ENCODE results near the gene NECTIN3.
A peak's percentile ranks its signal among the peaks of the same experiment; 100 is the strongest.

Gene NECTIN3

DNA sequence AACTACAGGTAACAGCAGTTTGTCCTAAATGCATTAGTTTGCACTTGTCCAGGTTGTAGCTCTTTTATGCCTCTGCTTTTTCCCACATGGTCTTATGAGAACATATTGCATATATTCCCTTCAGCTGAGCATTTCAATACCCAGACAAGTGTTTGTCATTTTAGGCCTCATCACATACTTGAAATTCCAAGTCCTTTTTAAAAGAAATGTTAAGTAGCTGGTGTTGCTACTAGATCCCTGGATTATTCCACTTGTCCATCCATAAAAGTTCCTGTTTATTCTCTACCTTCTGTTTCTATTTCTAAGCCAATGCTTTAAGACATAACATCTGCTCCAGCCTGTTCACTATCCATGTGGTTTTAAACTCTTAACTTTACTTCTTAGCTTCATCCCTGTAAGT lies 128.4 kb downstream of the NECTIN3 start:
- peak; percentile 14 for DNase-seq

DNA sequence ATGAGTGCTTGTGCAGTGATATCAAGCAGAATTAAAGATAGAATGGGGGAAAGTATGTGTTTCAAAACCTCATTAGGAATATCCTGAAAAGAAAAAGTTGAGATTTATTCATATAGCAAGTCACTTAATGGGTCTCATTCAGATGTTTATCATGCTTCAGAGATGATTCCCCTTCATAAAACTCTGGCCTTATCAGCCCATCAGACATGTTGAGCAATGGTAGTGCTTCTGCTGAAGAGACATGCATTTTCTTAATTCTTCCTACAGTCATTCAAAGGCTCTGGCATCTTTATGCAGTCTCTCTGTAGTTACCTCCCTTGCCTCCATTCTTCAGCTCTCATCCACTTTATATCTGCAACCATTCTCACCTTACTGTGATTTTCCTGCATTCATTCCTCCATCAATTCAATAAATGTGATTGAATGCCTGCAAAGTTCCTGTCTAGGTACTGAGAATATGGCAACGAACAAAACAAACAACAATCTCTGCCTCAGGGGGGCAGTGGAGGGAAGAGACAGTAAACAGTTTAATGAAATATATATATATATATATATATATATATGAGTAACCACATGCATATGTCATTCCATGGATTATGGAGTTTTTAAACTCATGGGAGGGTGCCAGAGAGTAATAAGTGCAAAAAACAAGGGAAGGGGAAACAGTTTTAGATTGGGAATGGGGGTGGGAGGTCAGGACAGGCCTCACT lies 138.5 kb downstream of the NECTIN3 start:
- peak; percentile 68 for DNase-seq

DNA sequence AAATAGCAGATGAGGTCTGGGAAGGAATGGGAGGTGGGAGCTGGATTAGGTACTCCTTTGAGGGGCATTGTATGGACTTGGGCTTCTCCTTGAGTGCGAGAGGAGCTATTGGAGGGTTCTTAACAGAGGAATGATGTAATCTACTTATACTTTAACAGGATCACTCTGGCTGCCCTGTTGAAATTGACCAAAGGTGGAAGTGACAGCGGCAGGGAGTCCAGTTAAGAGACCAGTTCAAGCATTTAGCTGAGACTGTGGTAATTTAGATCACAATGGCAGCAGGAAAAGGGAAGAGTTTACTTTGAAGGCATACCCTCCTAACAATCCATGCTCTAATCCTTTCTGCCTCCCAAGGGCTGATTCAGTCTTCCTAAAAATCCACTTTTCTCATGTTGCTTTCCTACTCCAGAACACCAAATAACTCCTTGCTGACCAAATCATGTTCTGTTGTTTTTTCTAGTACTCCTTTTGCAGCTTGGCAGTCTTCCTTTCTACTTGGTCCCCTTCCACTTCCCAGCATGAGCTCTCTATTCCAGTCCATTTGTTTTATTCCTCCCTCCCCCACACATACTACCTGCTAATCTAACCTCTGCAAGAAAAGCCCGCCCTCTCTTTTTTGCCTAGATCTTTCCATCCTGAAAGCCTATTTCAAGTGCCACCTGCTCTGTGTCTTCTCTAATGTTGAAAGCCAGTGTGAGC lies 139.4 kb downstream of the NECTIN3 start:
- peak; percentile 23 for DNase-seq

DNA sequence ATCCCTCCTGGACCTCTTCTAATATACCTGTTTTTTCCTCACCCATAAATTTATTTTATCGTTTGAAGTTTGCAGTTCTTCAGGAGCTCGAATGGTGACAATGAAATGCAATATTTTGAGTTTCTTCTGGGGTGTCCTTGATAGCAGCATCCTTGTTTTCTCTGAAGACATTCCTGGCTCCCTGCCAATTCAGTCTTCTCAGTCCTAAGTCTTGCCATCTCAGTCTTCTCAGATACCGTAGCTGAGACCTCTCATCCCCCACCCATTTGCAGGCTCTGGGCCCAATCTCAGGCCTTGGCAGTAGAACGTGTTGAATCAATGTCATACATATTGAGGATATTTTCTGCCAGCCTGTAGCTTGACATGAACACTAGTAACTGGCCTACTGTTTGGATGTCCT lies 140.9 kb downstream of the NECTIN3 start:
- no peak for DNase-seq

DNA sequence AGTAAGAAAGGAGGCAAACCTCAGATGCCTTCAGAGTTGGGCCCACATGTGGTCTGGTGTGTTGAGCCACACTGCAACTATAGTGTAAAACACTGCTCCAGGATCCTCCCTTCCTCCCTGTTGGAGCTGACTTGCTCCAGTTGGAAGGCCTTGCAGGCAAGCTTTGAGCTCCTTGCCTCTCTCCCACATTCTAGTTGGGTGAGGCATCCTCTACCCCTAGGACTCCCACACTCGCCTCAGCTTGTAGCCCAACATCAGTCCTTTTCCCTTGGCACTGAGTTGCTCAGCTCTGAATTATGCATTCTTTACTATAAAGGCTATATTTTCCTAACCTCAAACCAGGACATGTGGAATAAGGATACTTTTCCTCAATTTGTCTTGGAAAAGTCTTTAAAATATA lies 143.9 kb downstream of the NECTIN3 start:
- DNase-seq: peak; percentile 84

DNA sequence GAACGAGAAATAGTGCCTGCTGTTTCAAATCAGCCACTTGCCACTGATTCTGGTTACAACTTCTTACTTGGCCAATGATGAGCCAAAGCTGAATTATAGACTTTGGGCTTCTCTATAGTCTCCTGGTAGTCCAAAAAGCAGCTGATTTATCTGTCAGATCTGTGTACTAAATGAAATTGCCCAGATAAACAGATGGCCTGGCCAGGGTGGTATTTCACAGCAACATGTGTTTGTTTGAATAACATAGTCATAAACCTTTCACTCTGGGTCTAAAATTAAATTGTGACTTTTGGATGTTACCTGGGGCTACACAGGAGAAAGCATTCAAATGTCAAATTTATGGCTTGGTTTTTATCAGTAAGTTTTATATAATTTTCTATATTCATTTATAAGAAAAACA lies 147.0 kb downstream of the NECTIN3 start:
- no peak for DNase-seq

DNA sequence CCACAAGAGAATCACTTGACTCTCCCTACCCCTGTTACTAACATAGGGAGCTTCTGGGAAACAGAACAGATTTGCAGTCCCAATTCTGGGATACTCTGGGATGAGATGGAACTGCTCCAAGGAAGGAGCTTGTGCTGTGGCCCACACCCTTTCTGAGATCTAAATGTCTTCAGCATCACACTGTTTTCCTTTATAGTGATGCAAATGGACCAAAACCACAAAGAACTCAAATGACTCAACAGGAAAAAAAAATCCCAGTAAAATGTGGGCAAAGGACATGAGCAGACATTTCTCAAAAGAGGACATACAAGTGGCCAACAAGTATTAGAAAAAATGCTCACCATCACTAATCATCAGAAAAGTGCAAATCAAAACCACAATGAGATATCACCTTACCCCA lies 155.6 kb downstream of the NECTIN3 start:
- peak; percentile 89 for DNase-seq

DNA sequence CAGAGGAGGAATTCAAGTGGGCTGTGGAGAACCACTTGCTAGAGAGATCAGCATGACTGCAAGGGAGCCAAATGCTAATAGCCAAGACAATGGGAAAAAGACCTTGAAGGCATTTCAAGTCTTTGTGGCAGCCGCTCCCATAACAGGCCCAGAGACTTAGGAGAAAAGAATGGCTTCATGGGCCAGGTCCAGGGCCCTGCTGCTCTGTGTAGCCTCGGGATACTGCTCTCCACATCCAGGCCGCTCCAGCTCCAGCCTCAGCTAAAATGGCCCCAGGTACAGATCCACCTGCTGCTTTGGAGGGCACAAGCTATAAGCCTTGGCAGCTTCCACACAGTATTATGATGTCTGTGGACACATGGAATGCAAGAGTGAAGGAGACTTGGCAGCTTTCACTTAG lies 157.7 kb downstream of the NECTIN3 start:
- no peak for DNase-seq

DNA sequence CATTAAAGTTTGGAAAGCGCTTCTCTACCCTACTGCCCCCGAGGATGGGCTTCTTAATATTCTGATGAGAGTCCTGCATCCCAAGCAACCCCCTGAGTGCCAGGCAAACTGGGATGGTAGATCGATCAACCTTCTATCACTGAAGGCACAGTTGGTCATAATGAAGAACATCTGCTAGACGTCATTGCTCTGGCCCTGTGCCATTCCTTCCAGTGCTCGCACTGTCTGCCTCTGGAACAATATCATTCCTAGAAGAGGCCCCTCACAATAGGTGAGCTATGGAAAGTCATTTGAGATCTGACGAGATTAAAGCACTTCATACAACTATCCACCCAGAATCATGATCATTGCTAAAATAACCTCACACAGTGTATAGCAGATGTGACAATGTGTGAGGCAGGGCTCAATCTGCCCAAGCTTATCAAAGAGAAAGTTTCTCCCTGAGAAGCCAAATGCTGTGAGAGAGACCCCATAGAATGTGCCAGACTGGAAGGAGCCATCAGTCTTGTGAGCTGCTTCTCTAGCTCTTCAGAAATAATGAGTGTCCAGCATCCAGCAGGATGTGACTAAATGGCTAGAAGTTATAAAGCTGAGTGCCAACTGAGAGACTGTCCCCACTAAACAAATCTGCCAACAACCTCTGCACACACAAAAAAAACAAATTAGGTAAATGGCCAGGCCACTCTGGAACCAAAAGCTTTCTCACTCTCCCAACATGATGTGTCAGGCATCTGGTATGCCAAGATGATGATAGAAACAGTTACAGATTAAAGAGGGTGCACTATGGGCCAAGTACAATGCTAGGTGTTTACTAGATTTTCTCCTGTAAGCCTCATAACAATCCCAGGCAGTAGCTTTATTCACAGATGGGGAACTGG lies 165.5 kb downstream of the NECTIN3 start:
- peak; percentile 84 for DNase-seq

DNA sequence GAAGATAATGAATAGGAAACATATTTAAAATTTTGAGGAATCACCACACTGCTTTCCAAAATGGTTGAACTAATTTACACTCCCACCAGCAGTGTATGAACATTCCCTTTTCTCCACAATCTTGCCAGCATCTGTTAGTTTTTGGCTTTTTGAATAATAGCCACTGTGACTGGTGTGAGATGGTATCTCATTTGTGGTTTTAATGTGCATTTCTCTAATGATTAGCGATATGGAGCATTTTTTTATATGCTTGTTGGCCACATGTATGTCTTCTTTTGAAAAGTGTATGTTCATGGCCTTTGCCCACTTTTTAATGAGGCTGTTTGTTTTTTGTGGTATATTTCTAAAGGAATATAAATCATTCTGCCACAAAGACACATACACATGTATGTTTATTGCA lies 166.3 kb downstream of the NECTIN3 start:
- DNase-seq: peak; percentile 22

DNA sequence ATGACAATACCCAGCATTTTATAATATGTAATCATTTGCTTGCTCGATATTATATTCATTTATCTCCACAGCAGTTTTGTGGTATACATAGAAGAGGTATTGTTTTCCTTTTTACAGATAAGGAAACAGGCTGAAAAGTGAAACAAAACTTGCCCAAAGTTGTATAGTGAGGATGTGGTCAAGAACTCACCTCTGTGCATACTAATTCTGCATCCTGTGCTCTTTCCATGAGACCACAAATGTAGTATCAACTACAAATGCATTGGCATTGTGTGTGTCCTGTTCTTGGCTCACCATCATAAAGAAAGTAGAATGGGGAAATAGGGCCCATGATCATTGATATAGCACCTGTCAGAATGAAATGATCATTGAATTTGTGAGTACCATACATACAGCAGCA lies 167.3 kb downstream of the NECTIN3 start:
- DNase-seq: no peak

DNA sequence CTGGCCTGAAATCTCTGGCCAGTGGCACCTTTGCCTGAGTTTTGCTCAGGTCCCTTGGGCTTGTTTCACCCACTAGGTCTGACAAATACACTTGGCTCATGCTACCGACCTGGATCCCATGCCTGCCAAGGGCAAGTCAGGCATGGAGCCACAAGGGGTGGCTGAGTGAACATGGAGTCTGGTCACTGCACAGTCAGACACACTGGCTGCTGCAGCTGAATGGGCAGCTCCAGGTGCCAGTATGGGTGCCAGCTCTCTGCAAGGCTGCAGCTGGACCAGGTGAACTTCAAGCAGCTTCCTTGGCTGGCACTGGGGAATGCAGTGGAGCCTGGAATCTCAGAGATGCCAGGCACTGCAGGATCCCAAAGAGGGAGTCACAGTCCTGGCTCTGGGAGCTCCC lies 170.3 kb downstream of the NECTIN3 start:
- no peak for DNase-seq
